NCI-H1092 treated with DMSO at 0.1 percent for 48 hours (cell line): ENCODE results near the gene PEAK1.

Experiments
- DNase-seq: peaks from one replicate; lab custom pipeline; 2025; lab: John Stamatoyannopoulos, UW

PEAK1 gene

DNA sequence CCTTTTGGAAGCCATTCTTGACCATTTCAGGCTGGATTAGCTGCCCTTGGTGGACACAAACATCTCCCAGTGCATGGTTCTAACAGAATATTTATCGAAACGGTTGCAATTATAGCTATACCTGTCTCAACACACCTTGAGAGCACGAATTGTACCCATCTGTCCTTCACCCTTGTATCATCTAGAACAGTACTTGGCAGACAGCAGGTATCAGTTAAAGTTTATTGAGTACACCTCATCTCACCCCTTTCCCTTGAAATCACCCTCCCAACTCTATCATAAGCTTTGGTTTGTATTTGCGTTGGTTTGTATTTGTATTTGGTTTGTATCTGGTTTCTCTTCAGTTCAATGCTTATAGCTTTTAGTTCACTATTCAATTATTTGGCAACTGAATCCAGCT, 361.4 kb downstream of the PEAK1 start:
- DNase-seq = no peak

DNA sequence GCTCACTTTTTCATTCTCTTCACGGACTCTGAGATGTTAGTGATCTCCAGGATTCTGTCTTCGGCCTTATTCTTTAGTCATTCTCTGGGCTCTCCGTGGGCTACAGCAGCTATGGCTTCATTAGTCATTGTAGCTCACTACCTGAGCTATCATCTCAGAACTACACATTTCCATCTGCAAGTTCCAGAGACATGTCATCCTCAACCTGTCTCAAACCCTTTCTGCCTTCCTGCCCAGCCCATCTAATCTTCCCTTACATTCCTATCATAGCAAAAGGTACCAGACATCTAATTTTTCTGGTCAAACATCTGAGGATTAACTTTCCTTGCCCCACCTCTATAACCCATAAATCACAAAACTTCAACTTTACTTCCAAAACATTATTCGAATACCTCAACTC, 362.2 kb downstream of the PEAK1 start:
- no peak for DNase-seq

GRCh38 chr15:77057072-77057471, 362.8 kb downstream of the PEAK1 start:
- no peak for DNase-seq

DNA sequence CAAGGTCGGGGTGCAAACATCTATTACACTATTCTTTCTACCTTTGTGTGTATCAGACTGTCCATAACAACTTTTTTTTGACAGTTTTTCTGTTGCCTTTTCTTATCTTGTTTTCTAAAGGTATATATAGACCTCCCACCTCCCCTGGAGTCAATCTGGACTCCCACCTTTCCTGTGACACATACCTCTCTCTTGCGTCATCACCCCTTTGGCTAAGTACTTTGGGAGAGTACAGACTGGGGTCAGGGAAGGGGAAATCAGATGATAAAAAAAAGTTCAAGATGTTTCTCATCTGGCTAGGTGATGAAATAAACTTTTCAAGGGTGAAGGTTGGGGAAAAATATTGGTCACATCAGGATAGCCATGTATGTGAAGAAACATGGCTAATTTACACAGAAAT, 366.2 kb downstream of the PEAK1 start:
- no peak for DNase-seq

DNA sequence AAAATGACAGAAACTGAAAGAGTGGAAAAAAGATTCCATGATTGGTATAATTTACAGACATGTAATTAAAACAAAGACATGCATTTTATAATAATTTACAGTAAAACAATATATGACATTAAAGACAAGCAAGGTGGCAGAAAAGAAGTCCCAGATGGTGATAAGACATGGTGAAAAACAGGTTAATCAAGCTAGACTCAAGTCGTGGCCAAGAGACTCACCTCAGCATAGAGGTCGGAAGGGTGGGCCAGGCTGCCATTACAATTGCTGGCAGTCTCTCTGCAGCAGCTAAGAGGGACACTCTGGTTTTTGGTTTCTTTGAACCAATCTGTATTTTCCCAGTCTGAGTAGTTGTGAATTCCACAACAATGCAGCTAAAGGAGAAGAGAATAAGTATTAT, 367.3 kb downstream of the PEAK1 start:
- DNase-seq = no peak
